Right cardiac atrium (tissue), 5 donors: Measurements from ENCODE around the gene ENAH. TPM values are rescaled to one million over a fixed set of nuclear protein-coding genes. Genes with fewer than 3 reads are reported as not detected.

ENCODE experiments used
- ATAC-seq, 2 donors: fragments of 200-7000 bp; cut with Tn5 transposase; one replicate each; pipeline versions ENCODE4 v1.8.0 to v1.9.1; 2020; ENCODE audit warnings: moderate library complexity in 2 of 2, mild to moderate bottlenecking in 1 of 2
- DNase-seq, 3 donors: peaks; one replicate each; pipeline ENCODE4 v3.0.0-alpha.2; 2020
- H3K27ac ChIP-seq: one replicate; pipeline ENCODE4 v1.5.1; 2013; ENCODE audit warnings: mild to moderate bottlenecking, low read length, control low read depth, moderate library complexity
- H3K27me3 ChIP-seq: one replicate; pipeline ENCODE4 v1.6.1; 2013; ENCODE audit not compliant: control insufficient read depth, insufficient read depth
- H3K4me1 ChIP-seq: one replicate; pipeline ENCODE4 v1.6.1; 2013; ENCODE audit warnings: low read length; ENCODE audit not compliant: control insufficient read depth, insufficient read depth
- H3K4me3 ChIP-seq: one replicate; pipeline ENCODE4 v1.5.1; 2013; ENCODE audit warnings: low read length, control low read depth
- H3K9me3 ChIP-seq: one replicate; pipeline ENCODE4 v1.6.1; 2013; ENCODE audit warnings: low read length; ENCODE audit not compliant: control insufficient read depth
- WGBS: extraction: QIAGEN DNeasy Blood & Tissue Kit; methylation state at CpG from one replicate; pipeline ENCODE4 v1.1.7; 2013; 5-methylcytosine and 5-hydroxymethylcytosine counted together
- intact Hi-C, 4 donors: fragments of 100-400 bp; cut with DNase I; formaldehyde crosslinking; loops; one replicate each; pipeline versions ENCODE4 v1.11.0 to v1.14.0; 2022 to 2023
- polyA plus RNA-seq: library from polyadenylated mRNA; stranded (reverse); fragments of 200-250 nt; gene quantifications from one replicate; pipeline ENCODE4 v1.2.3, GENCODE V29; 2013
- total RNA-seq, 4 donors: library from RNA; stranded (reverse); fragmentation: NEBNext Ultra II Directional; extraction: Animal tissue kit (Norgen Biotek cat#: 25700); gene quantifications; one replicate each; pipeline ENCODE4 v1.2.1, GENCODE V29; 2021
- donor health status: healthy with polysubstance abuse.
- donor health status: DM: no; HTN: yes; CAD: no.
- donor health status: DM: no; HTN: no; CAD: no.
- donor health status: DM: no; HTN: yes; CAD: no; lungs with severe emphysema.
- donor health status: DM: yes; HTN: yes; CAD: no.

ENAH gene
- total and polyA plus RNA-seq, 5 donors: 29.8 to 132 (median 108) TPM

- DNase-seq (no peak), ATAC-seq (no peak)
- Histone ChIP-seq H3K4me1 (peaks cover 1% of the 10 kb centered on the region), H3K4me3 (no peak overlapping the region), H3K9me3 (no peaks in the 10 kb centered on the region), H3K27ac (no peak overlapping the region), H3K27me3 (no peaks in the 10 kb centered on the region)
- 96% methylated on average over 1 of the region's 1 CpG for WGBS
- intact Hi-C loops: no loop called here
Observed at GRCh38 chr1:225587310-225587709, 65.6 kb downstream of the ENAH start.

DNA sequence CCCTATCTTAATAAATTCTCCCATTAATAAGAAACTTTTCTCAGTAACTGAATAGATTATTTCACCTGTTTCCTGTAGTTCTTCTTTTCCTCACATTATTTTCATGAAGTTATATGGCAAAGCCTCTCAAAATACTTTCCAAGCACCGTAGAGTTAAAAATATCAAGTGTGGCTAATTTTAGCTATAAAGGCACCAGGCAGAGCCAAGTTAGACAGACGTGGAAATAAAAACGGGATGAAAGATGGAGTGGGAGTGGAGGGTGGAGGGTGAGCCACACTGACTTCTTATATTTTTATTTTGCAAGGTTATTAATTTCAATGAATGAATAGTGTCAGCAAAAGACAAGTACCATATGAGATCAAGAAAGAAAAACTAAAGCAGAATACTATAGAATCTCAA is 71.7 kb downstream of the ENAH start:
- no peaks in the 10 kb centered on the region for H3K27me3 ChIP-seq
- peak; percentile 57 to 74 for ATAC-seq
- H3K27ac ChIP-seq: no peak overlapping the region
- intact Hi-C loops: no loop called here
- 13% methylated on average over 3 of the region's 3 CpGs for WGBS
- H3K4me1 ChIP-seq: peaks cover 7% of the 10 kb centered on the region
- H3K9me3 ChIP-seq: no peaks in the 10 kb centered on the region
- DNase-seq: no peak
- no peak overlapping the region for H3K4me3 ChIP-seq

DNA sequence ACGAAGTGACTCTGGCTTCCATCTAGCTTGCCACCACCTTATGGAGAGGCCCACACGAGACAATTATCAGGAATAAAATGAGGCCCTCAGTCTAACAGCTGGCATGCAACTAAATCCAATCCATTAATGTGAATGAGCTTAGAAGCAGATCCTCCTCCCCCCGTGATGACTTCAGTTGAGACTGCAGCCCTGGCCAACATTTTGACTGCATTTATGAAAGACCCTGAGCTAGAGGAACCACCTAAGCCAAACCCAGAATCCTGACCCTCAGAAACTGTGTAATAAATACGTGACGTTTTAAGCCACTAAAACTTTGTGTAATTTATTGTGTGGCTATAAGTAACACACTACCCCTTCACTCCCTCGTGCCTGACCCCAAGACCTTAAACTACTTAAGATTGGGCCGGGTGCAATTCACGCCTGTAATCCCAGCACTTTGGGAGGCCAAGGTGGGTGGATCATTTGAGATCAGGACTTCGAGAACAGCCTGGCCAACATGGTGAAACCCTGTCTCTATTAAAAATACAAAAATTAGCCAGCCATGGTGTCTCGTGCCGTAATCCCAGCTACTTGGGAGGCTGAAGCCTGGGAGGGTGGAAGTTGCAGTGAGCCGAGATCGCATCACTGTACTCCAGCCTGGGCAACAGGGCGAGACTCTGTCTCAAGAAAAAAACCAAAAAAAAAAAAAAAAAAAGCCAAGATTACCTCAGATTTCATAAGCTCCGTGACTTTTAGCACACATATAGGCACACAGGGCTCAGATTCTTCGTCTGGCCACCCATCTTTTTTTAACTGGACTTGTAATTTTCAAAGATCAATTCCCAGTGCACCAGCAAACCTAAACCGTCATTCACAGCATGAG is 72.5 kb downstream of the ENAH start:
- H3K4me1 ChIP-seq: peaks cover 7% of the 10 kb centered on the region
- H3K27me3 ChIP-seq: no peaks in the 10 kb centered on the region
- no peak overlapping the region for H3K4me3 ChIP-seq
- intact Hi-C loops: no loop called here
- 41% methylated on average over 17 of the region's 17 CpGs for WGBS
- peak overlapping the region; percentile 64 for H3K27ac ChIP-seq
- ATAC-seq: peak in 1 of 2 donors; percentile 42
- no peak for DNase-seq
- no peaks in the 10 kb centered on the region for H3K9me3 ChIP-seq

GRCh38 chr1:225578251-225578977 is 74.5 kb downstream of the ENAH start:
- H3K27me3 ChIP-seq: no peaks in the 10 kb centered on the region
- H3K4me1 ChIP-seq: peaks cover 7% of the 10 kb centered on the region
- H3K27ac ChIP-seq: peak overlapping the region; percentile 3
- H3K9me3 ChIP-seq: no peaks in the 10 kb centered on the region
- WGBS: 58% methylated on average over 3 of the region's 3 CpGs
- ATAC-seq: no peak
- DNase-seq: no peak
- intact Hi-C loops: loop anchor here in 1 of 4 donors (10.0 kb wide), 1 partner anchor 76 kb away; the partner anchor contains the start of gene ENAH
- no peak overlapping the region for H3K4me3 ChIP-seq

DNA sequence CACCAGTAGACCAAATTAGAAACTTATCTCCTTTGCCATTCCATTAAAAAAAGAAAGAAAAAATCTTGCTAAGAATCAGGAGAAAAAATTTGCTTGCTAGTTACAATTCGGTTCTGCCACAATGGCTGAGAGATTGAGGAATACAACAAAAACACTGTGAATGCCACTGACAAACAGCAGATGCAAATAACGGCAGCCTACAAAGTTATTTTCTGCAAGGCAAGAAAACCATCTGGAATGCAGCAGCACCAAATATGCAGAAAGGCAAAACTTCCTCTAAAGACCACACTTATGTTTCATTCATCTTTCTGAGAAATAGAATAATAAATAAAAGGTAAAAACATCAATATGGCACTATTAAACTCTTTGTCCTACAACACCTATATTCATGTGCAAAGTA is 75.7 kb downstream of the ENAH start:
- H3K4me1 ChIP-seq: peaks cover 7% of the 10 kb centered on the region
- intact Hi-C loops: loop anchor here in 1 of 4 donors (10.0 kb wide), 1 partner anchor 78 kb away; the partner anchor contains the start of gene ENAH

GRCh38 chr1:225573216-225573615 is 79.7 kb downstream of the ENAH start:
- ATAC-seq (no peak), DNase-seq (no peak)
- 79% methylated on average over 2 of the region's 2 CpGs for WGBS
- H3K27me3 ChIP-seq: no peaks in the 10 kb centered on the region
- intact Hi-C loops: loop anchor here in 1 of 4 donors (10.0 kb wide), 1 partner anchor 82 kb away; the partner anchor contains the start of gene ENAH
- H3K4me1 ChIP-seq: peaks cover 3% of the 10 kb centered on the region
- H3K27ac ChIP-seq: no peak overlapping the region
- no peaks in the 10 kb centered on the region for H3K9me3 ChIP-seq
- H3K4me3 ChIP-seq: no peak overlapping the region

More for the DNA sequence above, 75.7 kb downstream of the ENAH start:
- ATAC-seq (no peak), DNase-seq (no peak)
- H3K27me3 ChIP-seq: no peaks in the 10 kb centered on the region
- H3K9me3 ChIP-seq: no peaks in the 10 kb centered on the region
- H3K4me3 ChIP-seq: no peak overlapping the region
- 34% methylated on average over 2 of the region's 2 CpGs for WGBS
- no peak overlapping the region for H3K27ac ChIP-seq

GRCh38 chr1:225572422-225572821 is 80.5 kb downstream of the ENAH start:
- Histone ChIP-seq H3K4me1 (peaks cover 3% of the 10 kb centered on the region), H3K27ac (no peak overlapping the region), H3K4me3 (no peak overlapping the region), H3K27me3 (no peaks in the 10 kb centered on the region), H3K9me3 (no peaks in the 10 kb centered on the region)
- ATAC-seq: peak in 1 of 2 donors; percentile 51
- WGBS: 73% methylated on average over 3 of the region's 3 CpGs
- no peak for DNase-seq
- intact Hi-C loops: loop anchor here in 1 of 4 donors (10.0 kb wide), 1 partner anchor 82 kb away; the partner anchor contains the start of gene ENAH

GRCh38 chr1:225567789-225568188 is 85.1 kb downstream of the ENAH start:
- no peak overlapping the region for H3K27ac ChIP-seq
- DNase-seq: no peak
- no peak for ATAC-seq
- peaks cover 4% of the 10 kb centered on the region for H3K4me1 ChIP-seq
- no peaks in the 10 kb centered on the region for H3K27me3 ChIP-seq
- no peaks in the 10 kb centered on the region for H3K9me3 ChIP-seq
- WGBS: 70% methylated on average over 2 of the region's 2 CpGs
- no peak overlapping the region for H3K4me3 ChIP-seq
- intact Hi-C loops: no loop called here

DNA sequence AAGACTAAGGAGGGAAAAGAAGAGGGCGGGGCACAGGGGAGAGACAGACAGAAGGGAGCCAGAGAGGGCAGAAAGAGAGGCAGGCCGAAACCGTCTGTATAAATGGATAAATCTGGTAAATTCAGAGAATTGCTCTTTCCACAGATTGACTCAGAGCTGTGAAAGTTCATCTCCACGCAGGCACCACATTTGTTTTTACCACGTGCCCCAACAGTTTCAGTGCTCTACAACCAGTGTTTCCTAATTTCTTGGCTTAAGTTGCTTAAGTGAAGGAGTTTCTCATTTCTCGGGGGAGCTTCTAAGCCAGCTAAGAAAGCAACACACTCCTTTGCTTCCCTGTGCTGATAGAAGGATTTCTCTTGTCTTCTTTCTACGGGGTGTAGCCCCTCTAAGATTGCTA is 87.1 kb downstream of the ENAH start:
- Histone ChIP-seq H3K27ac (peak overlapping the region; percentile 48), H3K27me3 (no peaks in the 10 kb centered on the region), H3K4me3 (no peak overlapping the region), H3K9me3 (no peaks in the 10 kb centered on the region), H3K4me1 (peaks cover 4% of the 10 kb centered on the region)
- intact Hi-C loops: no loop called here
- 52% methylated on average over 7 of the region's 7 CpGs for WGBS
- ATAC-seq: peak; percentile 80 to 86
- DNase-seq: peak in 2 of 3 donors; percentile 42 to 51

- Histone ChIP-seq H3K9me3 (no peaks in the 10 kb centered on the region), H3K4me1 (peaks cover 3% of the 10 kb centered on the region), H3K4me3 (no peak overlapping the region), H3K27ac (no peak overlapping the region), H3K27me3 (no peaks in the 10 kb centered on the region)
- 96% methylated on average over 5 of the region's 5 CpGs for WGBS
- no peak for ATAC-seq
- no peak for DNase-seq
- intact Hi-C loops: no loop called here
Observed at GRCh38 chr1:225561675-225562074, 91.2 kb downstream of the ENAH start.

DNA sequence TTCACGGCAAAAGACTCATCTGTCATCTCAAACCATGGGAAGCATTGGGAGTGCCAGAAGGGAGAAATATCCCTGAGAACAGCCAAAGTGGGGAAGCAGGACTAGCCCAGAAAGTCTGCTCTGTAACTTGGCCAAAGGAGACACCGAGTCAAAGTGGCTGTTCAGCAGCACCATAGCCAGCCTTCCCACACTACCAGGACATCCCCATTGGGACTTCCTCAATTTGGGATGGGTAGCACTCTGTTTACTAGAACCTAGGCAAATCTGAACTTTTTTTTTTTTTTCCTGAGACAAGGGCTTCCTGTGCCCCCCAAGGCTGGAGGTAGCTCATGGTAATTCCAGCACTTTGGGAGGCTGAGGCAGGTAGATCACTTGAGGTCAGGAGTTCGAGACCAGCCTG is 93.0 kb downstream of the ENAH start:
- intact Hi-C loops: loop anchor here in 3 of 4 donors (10.0 kb wide), 2 partner anchors 95 to 205 kb away; partner anchors contain the start of gene ENAH (in 1 of the 3)
- ATAC-seq: no peak
- H3K27ac ChIP-seq: no peak overlapping the region
- H3K4me3 ChIP-seq: no peak overlapping the region
- H3K27me3 ChIP-seq: no peaks in the 10 kb centered on the region
- WGBS: 94% methylated on average over 3 of the region's 3 CpGs
- H3K4me1 ChIP-seq: no peaks in the 10 kb centered on the region
- no peak for DNase-seq
- no peaks in the 10 kb centered on the region for H3K9me3 ChIP-seq
